GM21381 (cell line): Measurements from ENCODE around the gene TMEM272.

Experiments used
- ATAC-seq: cut with Tn5 transposase; IDR thresholded peaks from one replicate; pipeline ENCODE4 v1.9.1; 2021; ENCODE audit warnings: mild to moderate bottlenecking, moderate library complexity; ENCODE audit not compliant: unreplicated experiment

TMEM272 gene, protein sequence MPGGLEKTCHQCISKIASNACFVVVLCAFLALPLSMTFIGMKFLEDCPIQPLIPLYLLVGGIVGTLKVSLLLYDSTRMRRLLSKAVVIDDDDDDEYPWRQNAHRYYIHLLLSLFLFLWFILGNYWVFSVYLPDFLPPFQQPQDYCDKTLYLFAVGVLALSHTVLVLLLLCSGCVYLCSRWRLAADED

DNA sequence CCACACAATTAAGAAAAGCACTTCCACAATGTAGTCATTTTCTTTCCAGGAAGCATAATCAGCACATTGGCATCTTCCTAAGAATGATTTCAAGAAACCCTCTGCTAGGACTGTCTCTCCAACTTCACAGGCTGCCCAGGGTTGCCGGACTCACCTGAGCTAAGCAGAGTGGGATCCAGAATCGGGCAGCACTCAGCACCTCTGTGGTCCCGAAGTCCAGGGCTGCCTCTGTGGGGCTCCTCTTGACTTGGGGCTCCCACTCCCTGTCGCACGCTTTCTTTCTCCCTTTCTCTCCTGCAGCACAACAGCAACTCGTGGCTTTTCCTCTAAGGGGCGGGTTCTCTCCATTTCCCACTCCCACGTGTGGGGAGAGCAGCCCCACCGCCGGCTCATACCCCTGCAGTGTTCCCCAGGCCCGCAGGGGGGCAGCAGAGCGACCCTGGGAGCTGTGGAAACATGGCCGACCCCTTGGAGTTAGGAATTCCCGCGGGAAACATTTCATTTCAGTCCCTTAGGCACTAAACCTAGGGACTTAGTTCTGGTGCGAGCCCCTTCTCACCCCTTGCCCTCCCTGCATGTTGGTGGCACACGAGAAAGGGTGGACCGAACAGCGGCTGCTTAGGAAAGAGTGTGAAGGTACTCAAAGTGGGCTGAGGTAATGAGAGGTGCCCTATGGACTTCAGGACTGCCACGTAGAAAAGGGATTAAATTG lies at the start of gene TMEM272:
Gene TMEM272 (minus strand): TSS at position 316 of the 712 bp plus-strand sequence. CDS start 6,647 bp downstream, outside the sequence.
- no peak for ATAC-seq

DNA sequence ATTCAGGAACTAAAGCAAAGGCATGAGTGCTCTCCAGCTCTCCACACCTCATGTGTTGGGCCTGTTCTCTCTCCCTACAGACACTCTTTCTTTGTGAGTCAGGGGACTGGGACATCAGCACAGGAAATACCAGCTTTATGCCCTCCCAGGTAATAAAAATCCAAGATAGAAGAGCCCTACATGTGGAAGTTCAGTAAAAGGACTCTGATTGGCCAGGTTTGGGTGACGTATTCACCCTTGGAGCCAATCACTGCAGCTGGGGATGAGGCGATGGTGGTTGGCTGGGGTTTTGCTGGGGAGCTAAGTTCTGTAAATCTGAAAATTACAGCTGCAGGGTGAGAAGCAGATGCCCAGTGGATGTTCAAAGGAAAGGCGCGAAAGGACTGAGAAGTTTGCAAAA lies 49.3 kb upstream of the TMEM272 start:
- ATAC-seq: no peak

GRCh38 chr13:51892657-51893056 lies 47.7 kb upstream of the TMEM272 start:
- ATAC-seq: no peak

DNA sequence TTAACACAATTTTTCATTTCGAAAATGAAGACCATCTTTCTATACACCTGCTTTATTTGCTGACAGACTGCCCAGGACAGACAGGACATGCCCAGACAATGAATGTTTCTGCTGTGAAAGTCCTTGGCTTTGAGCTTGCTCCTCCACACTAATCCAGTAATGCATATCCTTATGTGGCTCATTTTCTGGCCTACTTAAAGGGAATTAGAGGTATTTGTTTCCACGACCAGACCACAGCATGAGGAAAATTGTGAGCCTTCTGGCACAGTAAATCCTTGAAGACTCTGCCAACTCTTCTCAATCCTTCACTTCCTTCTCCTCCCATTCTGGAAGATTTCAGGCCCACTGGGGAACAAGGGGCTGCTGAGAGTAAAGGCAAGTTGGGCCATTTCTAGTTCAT lies 42.5 kb upstream of the TMEM272 start:
- no peak for ATAC-seq

- ATAC-seq: no peak
These were observed 40.7 kb upstream of the TMEM272 start for GRCh38 chr13:51885651-51886050.

GRCh38 chr13:51883226-51883600 lies 38.2 kb upstream of the TMEM272 start:
- ATAC-seq: no peak

DNA sequence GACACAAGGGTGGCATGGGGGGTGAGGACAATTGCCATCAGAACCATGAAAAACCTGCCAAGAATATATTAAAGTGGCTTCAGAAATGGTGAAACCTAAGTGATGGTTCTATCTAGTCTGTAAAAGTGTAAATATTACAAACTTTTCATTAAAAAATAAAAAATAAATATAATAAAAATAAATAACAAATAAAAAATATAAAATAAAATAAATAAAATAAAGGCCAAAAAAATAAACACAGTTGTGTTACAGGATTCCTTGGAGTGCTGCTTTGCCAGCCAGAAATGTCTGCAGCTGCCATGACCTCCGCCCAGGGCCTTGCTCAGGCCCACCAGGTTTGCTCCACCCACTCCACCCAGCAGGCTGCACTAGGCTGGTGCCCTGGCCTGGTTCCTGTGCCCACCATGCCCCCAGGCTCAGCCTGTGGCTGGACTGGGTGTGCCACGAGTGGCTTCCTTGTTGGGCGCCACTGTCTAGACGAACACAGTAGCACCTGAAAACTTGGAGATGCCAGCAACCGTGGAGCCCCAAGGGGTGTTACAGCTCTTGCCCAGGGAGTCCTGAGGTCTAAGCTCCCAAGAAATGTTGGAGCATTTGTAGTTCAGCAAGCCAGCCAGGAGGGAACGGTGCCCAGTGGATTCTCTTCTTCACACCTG lies 37.7 kb upstream of the TMEM272 start:
- ATAC-seq: no peak

GRCh38 chr13:51881296-51881695 lies 36.3 kb upstream of the TMEM272 start:
- ATAC-seq: no peak

DNA sequence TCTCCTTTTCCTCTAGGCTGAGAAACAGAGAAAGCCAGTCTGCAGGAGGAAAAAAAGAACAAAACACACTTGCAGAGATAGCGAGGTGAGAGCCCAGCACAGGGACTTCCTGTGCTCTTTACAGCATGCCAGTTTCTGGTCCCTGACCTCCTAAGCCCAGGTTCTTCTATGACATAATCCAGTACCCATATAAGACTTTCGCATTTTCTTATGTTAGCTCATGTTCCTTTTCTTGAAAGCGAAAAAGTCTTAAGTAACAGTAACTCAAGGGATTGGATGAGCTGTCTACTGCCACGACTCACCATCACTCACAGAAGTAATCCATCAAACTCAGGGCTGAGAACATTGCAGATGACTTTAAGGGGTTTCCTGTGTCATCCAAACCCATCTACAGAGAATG lies 34.2 kb upstream of the TMEM272 start:
- ATAC-seq: no peak

DNA sequence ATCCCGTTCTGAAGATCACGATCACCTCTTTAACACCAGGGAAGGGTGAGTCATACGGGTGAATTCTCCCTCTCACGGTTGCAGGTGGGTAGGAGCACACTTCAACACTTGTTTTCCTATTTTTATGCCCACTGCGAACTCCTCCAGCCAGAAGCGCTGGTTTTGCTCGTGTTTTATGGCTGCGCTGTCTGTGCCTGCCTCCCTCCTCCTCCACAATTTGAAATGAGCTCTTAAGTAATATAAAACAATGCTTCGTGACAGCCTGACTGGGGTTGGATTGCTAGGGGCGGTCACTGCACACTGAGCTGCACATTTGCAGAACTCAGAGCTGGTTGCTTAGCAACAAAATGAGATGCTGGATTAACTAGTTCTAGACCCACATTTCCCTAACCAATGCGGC lies 29.7 kb upstream of the TMEM272 start:
- ATAC-seq: no peak

DNA sequence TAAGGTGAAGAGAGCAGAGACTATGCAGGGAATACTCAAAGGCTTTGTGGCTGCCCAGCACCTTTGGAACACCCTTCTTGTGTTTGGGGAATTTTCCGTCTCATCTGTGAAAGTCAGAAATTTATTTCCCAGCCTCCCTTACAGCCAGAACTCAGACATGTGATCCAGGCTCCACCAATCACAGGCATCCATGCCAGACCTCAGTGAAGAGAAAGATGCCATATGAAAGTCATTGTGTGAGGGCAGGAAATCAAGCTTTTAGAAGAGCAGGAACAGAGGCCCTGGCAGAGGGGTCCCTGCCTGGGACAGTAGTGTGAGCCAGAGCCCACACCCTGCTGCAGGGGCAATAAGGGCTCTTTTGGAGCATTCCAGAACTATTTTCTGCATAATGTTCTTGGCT lies 28.9 kb upstream of the TMEM272 start:
- ATAC-seq: no peak

GRCh38 chr13:51873117-51873798 lies 28.3 kb upstream of the TMEM272 start:
- no peak for ATAC-seq

GRCh38 chr13:51870616-51871015 lies 25.6 kb upstream of the TMEM272 start:
- ATAC-seq: no peak

GRCh38 chr13:51869916-51870315 lies 24.9 kb upstream of the TMEM272 start:
- no peak for ATAC-seq

GRCh38 chr13:51867062-51867461 lies 22.1 kb upstream of the TMEM272 start:
- no peak for ATAC-seq

- ATAC-seq: no peak
These were observed 20.9 kb upstream of the TMEM272 start for GRCh38 chr13:51865838-51866237.

GRCh38 chr13:51862957-51863356 lies 18.0 kb upstream of the TMEM272 start:
- no peak for ATAC-seq

DNA sequence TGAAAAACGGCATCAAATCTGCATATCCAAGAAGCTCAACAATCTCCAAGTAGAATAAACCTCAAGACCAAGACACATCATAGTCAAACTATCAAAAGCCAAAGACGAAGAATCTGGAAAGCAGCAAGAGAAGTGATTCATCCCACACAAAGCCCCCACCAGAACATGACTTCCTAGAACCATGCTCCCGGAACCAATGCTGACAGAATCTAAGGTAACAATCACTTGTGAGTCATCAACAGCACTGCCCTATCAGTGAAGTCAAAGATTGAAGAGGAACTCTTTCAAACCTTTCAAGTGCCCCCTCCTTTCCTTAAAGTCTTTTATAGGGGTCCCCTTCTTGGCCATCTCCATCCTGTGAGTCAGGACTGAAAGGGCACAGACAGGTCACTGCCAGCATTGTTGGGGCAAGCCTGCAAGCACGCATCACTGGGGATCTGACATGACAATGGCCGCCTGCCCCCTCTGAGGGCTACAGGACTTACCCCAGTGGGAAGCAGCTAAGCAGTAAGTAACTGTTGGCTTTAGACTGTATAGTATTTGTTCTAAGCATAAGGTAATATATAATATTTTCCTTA lies 16.8 kb upstream of the TMEM272 start, which contains the start of gene CCDC70:
Gene CCDC70 (plus strand): TSS at position 247 of the 578 bp plus-strand sequence. CDS start 3,443 bp downstream, outside the sequence.
- no peak for ATAC-seq

DNA sequence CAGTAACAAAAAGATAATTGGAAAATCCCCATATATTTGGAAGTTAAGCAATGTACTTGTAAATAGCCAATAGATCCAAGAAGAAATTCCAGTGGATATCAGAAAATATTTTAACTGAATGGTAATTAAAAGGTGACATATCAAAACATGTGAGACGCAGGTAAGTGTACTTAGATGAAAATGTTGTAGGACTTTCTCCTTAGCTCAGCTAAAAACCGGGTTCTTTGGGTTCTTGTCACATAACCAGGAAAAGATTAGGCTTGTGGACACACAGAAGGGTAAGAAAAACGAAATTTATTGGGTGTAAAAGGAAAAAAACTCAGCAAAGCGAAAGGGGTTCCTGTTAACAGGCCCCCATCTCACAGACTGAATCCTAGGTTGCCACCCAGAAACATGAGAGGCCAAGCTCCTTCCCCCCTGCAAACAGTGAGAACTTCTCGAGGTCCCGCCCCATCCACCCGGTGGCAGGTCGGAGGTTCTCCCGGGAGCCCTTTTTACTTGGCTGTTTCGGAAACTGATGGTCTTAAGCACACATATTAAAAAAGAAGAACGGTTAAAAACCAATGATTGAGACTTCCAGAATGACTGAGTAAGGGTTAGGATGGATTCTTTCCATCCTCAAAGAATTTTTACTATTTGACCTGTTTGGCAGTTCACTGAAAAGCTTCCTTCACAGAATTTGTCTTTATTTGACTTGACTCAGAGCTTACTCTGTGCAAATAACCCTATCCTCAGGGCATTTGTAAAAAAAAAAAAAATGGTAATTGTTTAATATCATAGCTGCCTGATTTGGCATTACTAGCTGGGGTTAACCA lies 13.7 kb upstream of the TMEM272 start:
- ATAC-seq: no peak

DNA sequence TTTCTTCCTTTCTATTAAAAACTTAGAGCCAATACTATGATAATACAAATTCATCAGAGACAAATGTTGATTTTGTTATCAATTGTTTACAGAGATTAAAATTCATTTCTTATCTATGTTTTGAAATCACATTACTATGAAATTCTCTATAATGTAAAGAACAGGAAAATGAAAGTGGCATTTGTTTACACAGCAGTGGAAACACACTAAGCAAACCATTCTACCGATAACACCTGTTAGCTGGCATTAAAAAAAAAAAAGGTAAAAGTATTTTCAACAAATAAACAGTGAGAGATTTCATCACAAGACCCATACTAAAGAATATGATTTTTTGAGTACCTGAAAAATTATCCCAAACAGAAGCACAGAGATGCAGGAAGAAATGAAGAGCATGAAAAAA lies 12.0 kb upstream of the TMEM272 start:
- no peak for ATAC-seq
